ENCODE results near the gene ERBB3.

ERBB3 gene

GRCh38 chr12:56080556-56081138 lies 682 bp downstream of the ERBB3 start:
- DNase-seq = no peak

GRCh38 chr12:56081393-56082347 lies 1.7 kb downstream of the ERBB3 start:
- no peak for DNase-seq

GRCh38 chr12:56082382-56082781 lies 2.4 kb downstream of the ERBB3 start:
- no peak for DNase-seq

- no peak for DNase-seq
These were observed 3.0 kb downstream of the ERBB3 start for GRCh38 chr12:56082967-56083366.

GRCh38 chr12:56084958-56085543 lies 5.1 kb downstream of the ERBB3 start:
- no peak for DNase-seq

- no peak for DNase-seq
These were observed 6.1 kb downstream of the ERBB3 start for GRCh38 chr12:56086096-56086495.

- no peak for DNase-seq
These were observed 6.6 kb downstream of the ERBB3 start for GRCh38 chr12:56086608-56087007.

GRCh38 chr12:56087220-56087619 lies 7.3 kb downstream of the ERBB3 start:
- no peak for DNase-seq

- DNase-seq = no peak
These were observed 17.8 kb downstream of the ERBB3 start for GRCh38 chr12:56097738-56098137.

- no peak for DNase-seq
These were observed 18.6 kb downstream of the ERBB3 start for GRCh38 chr12:56098592-56098991.

GRCh38 chr12:56099787-56100186 lies 19.8 kb downstream of the ERBB3 start:
- no peak for DNase-seq

- no peak for DNase-seq
These were observed 21.1 kb downstream of the ERBB3 start for GRCh38 chr12:56101045-56101444.

GRCh38 chr12:56102683-56103065 lies 22.7 kb downstream of the ERBB3 start:
- no peak for DNase-seq

GRCh38 chr12:56103066-56103711 lies 23.2 kb downstream of the ERBB3 start:
- no peak for DNase-seq

GRCh38 chr12:56103823-56104108 lies 23.8 kb downstream of the ERBB3 start:
- no peak for DNase-seq

GRCh38 chr12:56104109-56104814 lies 24.3 kb downstream of the ERBB3 start, which contains the start of gene PA2G4:
TSS of gene PA2G4 (plus strand) at chr12:56104559. CDS start at chr12:56104738, 179 bp downstream.
- DNase-seq = peak; percentile 95

- DNase-seq = no peak
These were observed 25.0 kb downstream of the ERBB3 start for GRCh38 chr12:56104815-56105608.

- no peak for DNase-seq
These were observed 25.6 kb downstream of the ERBB3 start for GRCh38 chr12:56105609-56105902.

GRCh38 chr12:56107242-56107641 lies 27.3 kb downstream of the ERBB3 start:
- DNase-seq = no peak

GRCh38 chr12:56110571-56110970 lies 30.6 kb downstream of the ERBB3 start:
- no peak for DNase-seq

GRCh38 chr12:56114084-56114483 lies 34.1 kb downstream of the ERBB3 start:
- no peak for DNase-seq

- no peak for DNase-seq
These were observed 35.4 kb downstream of the ERBB3 start for GRCh38 chr12:56115329-56115728.

All from NCI-H1694 treated with DMSO at 0.1 percent for 48 hours (cell line).